H9 (cell line): ENCODE results near the gene CALM1. TPM values are rescaled to one million over a fixed set of nuclear protein-coding genes. Genes with fewer than 3 reads are reported as not detected.

Source experiments
- DNase-seq: peaks from one replicate; pipeline ENCODE4 v3.0.0-alpha.2; 2017
- H2AFZ ChIP-seq: one replicate; pipeline ENCODE4 v1.6.1; 2013; ENCODE audit warnings: mild to moderate bottlenecking, low read length, control low read depth, moderate library complexity
- H2AK5ac ChIP-seq: 2 replicates; pipeline ENCODE4 v1.6.1; 2013; ENCODE audit warnings: low read length, control low read depth, mixed read lengths; ENCODE audit not compliant: insufficient read length
- H2BK120ac ChIP-seq: one replicate; pipeline ENCODE4 v1.6.1; 2013; ENCODE audit warnings: low read depth, mild to moderate bottlenecking, low read length, control low read depth, inconsistent platforms; ENCODE audit not compliant: poor library complexity, severe bottlenecking
- H2BK12ac ChIP-seq: 2 replicates; pipeline ENCODE4 v1.6.1; 2013; ENCODE audit warnings: low read length, control low read depth, mixed read lengths, low read depth; ENCODE audit not compliant: insufficient read length
- H2BK15ac ChIP-seq: 2 replicates; pipeline ENCODE4 v1.6.1; 2013; ENCODE audit warnings: low read depth, low read length, control low read depth
- H2BK20ac ChIP-seq: one replicate; pipeline ENCODE4 v1.6.1; 2013; ENCODE audit warnings: low read depth, mild to moderate bottlenecking, low read length, control low read depth, inconsistent platforms; ENCODE audit not compliant: poor library complexity, severe bottlenecking
- H2BK5ac ChIP-seq: 2 replicates; pipeline ENCODE4 v1.6.1; 2013; ENCODE audit warnings: low read length, control low read depth, mixed read lengths; ENCODE audit not compliant: insufficient read length
- H3K14ac ChIP-seq: 2 replicates; pipeline ENCODE4 v1.6.1; 2013; ENCODE audit warnings: low read length, control low read depth; ENCODE audit not compliant: insufficient read depth
- H3K18ac ChIP-seq: 2 replicates; pipeline ENCODE4 v1.6.1; 2013; ENCODE audit warnings: low read depth, mild to moderate bottlenecking, mixed read lengths, low read length, control low read depth; ENCODE audit not compliant: insufficient read length
- H3K23ac ChIP-seq: 2 replicates; pipeline ENCODE4 v1.6.1; 2013; ENCODE audit warnings: low read length, control low read depth, mixed read lengths, low read depth; ENCODE audit not compliant: insufficient read length
- H3K23me2 ChIP-seq: 2 replicates; pipeline ENCODE4 v1.6.1; 2013; ENCODE audit warnings: low read depth, mild to moderate bottlenecking, mixed read lengths, low read length, control low read depth; ENCODE audit not compliant: insufficient read length, poor library complexity, severe bottlenecking
- H3K27ac ChIP-seq: 2 replicates; pipeline ENCODE4 v1.5.1; 2013; ENCODE audit warnings: low read length, control low read depth, mixed read lengths, low read depth; ENCODE audit not compliant: insufficient read length
- H3K27me3 ChIP-seq: 2 replicates; pipeline ENCODE4 v1.6.1; 2013; ENCODE audit warnings: low read length, control low read depth, inconsistent platforms; ENCODE audit not compliant: insufficient read depth
- H3K4ac ChIP-seq: 2 replicates; pipeline ENCODE4 v1.6.1; 2013; ENCODE audit warnings: low read depth, mild to moderate bottlenecking, control low read depth, inconsistent platforms, low read length, moderate library complexity
- H3K4me1 ChIP-seq: 2 replicates; pipeline ENCODE4 v1.6.1; 2013; ENCODE audit warnings: low read length, control low read depth, inconsistent platforms; ENCODE audit not compliant: insufficient read depth
- H3K4me2 ChIP-seq: 2 replicates; pipeline ENCODE4 v1.6.1; 2013; ENCODE audit warnings: low read length, control low read depth, mixed read lengths; ENCODE audit not compliant: insufficient read length, insufficient read depth
- H3K56ac ChIP-seq: 2 replicates; pipeline ENCODE4 v1.6.1; 2013; ENCODE audit warnings: low read depth, mild to moderate bottlenecking, mixed read lengths, low read length, control low read depth; ENCODE audit not compliant: insufficient read length
- H3K79me1 ChIP-seq: 2 replicates; pipeline ENCODE4 v1.6.1; 2013; ENCODE audit warnings: low read depth, mild to moderate bottlenecking, moderate library complexity, low read length, control low read depth, inconsistent platforms; ENCODE audit not compliant: insufficient read depth, poor library complexity, severe bottlenecking
- H3K79me2 ChIP-seq: 2 replicates; pipeline ENCODE4 v1.6.1; 2013; ENCODE audit warnings: low read length, control low read depth, inconsistent platforms; ENCODE audit not compliant: insufficient read depth
- H3K9ac ChIP-seq: 2 replicates; pipeline ENCODE4 v1.6.1; 2013; ENCODE audit warnings: low read length, control low read depth, mixed read lengths; ENCODE audit not compliant: insufficient read length; ENCODE audit errors: extremely low read depth
- H3K9me3 ChIP-seq: one replicate; pipeline ENCODE4 v1.6.1; 2013; ENCODE audit warnings: low read depth, low read length, inconsistent platforms; ENCODE audit not compliant: control insufficient read depth
- H3T11ph ChIP-seq: one replicate; pipeline ENCODE4 v1.6.1; 2013; ENCODE audit warnings: mild to moderate bottlenecking, low read length, control low read depth, inconsistent platforms
- H4K20me1 ChIP-seq: one replicate; pipeline ENCODE4 v1.6.1; 2013; ENCODE audit not compliant: control insufficient read depth, insufficient read length, insufficient read depth
- H4K5ac ChIP-seq: 2 replicates; pipeline ENCODE4 v1.6.1; 2013; ENCODE audit warnings: low read depth, mild to moderate bottlenecking, mixed read lengths, low read length, control low read depth; ENCODE audit not compliant: insufficient read length
- H4K8ac ChIP-seq: replicated peaks from 2 replicates; pipeline ENCODE4 v1.6.1; 2013; ENCODE audit warnings: low read length, control low read depth, mixed read lengths, low read depth; ENCODE audit not compliant: insufficient read length
- H4K91ac ChIP-seq: 2 replicates; pipeline ENCODE4 v1.6.1; 2013; ENCODE audit warnings: low read depth, mild to moderate bottlenecking, moderate library complexity, mixed read lengths, low read length, control low read depth; ENCODE audit not compliant: insufficient read length
- H3K27ac Mint-ChIP-seq, 3 experiments: 2 replicates in 2 of 3; 3 replicates in 1 of 3; pipeline ENCODE4 v1.8.0; 2020 to 2021; ENCODE audit warnings: mixed read lengths in 3 of 3, mild to moderate bottlenecking in 1 of 3, moderate library complexity in 1 of 3
- H3K27me3 Mint-ChIP-seq: 2 replicates; pipeline ENCODE4 v1.8.0; 2021; ENCODE audit warnings: low read depth, mild to moderate bottlenecking, moderate library complexity, mixed read lengths
- H3K36me3 Mint-ChIP-seq, 3 experiments: 2 replicates in 2 of 3; 3 replicates in 1 of 3; pipeline ENCODE4 v1.8.0; 2020 to 2021; ENCODE audit warnings: low read depth in 3 of 3, mixed read lengths in 3 of 3; ENCODE audit not compliant: insufficient read depth in 1 of 3
- H3K4me1 Mint-ChIP-seq, 2 experiments: 2 replicates each; pipeline ENCODE4 v1.8.0; 2020; ENCODE audit warnings: mixed read lengths in 2 of 2
- H3K4me3 Mint-ChIP-seq, 2 experiments: 2 replicates in 1 of 2; 3 replicates in 1 of 2; pipeline ENCODE4 v1.8.0; 2020 to 2021; ENCODE audit warnings: mild to moderate bottlenecking in 2 of 2, mixed read lengths in 2 of 2, moderate library complexity in 1 of 2
- H3K9me3 Mint-ChIP-seq, 2 experiments: 2 replicates in 1 of 2; 3 replicates in 1 of 2; pipeline ENCODE4 v1.8.0; 2020; ENCODE audit warnings: mild to moderate bottlenecking in 2 of 2, mixed read lengths in 2 of 2, moderate library complexity in 1 of 2
- WGBS: extraction: QIAGEN DNeasy Blood & Tissue Kit; methylation state at CpG from one replicate; pipeline ENCODE4 v1.1.7; 2013; ENCODE audit warnings: missing lambda C conversion rate, low lambda C conversion rate, mixed read lengths; ENCODE audit not compliant: insufficient read length; ENCODE audit errors: extremely low coverage; 5-methylcytosine and 5-hydroxymethylcytosine counted together
- total RNA-seq: library from RNA; stranded (reverse); gene quantifications from 2 replicates; pipeline ENCODE4 v1.2.1, GENCODE V29; 2021
- TF ChIP-seq, protein P1 (sequence below): fragments of 200-600 bp; sonication (generic); conservative IDR thresholded peaks from 3 replicates; pipeline ENCODE4 v1.8.0; 2021; ENCODE audit warnings: antibody characterized with exemption, mild to moderate bottlenecking

The CALM1 gene
- total RNA-seq, 1 experiment from 2014 or later: 354 TPM

DNA sequence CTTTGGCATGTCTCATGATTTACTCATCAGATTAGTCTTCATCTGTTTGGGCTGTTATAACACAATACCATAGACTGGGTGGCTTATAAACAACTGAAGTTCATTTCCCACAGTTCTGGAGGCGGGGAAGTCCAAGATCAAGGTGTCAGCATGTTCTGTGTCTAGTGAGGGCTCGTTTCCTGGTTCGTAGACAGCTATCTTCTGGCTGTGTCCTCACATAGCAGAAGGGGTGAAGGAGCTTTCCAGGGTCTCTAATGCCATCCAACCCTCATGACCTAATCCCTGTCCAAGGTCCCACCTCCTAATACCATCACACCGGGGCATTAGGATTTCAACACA, 34.3 kb upstream of the CALM1 start:
- no peak overlapping the region for H2BK20ac ChIP-seq
- H3K9ac ChIP-seq: no peak overlapping the region
- no CpG with 5 or more reads among the region's 4 CpGs for WGBS
- no peak overlapping the region for H2BK120ac ChIP-seq
- no peaks in the 10 kb centered on the region for H4K20me1 ChIP-seq
- H3K23ac ChIP-seq: no peak overlapping the region
- H2BK5ac ChIP-seq: no peak overlapping the region
- no peak overlapping the region for H2BK15ac ChIP-seq
- H3K79me2 ChIP-seq: no peaks in the 10 kb centered on the region
- no peaks in the 10 kb centered on the region for H3K27me3 ChIP-seq
- no peak overlapping the region for H2AFZ ChIP-seq
- H3K14ac ChIP-seq: no peak overlapping the region
- no peak overlapping the region for H3K27ac ChIP-seq
- H3K4me1 ChIP-seq: no peaks in the 10 kb centered on the region
- no peak overlapping the region for H3K18ac ChIP-seq
- no peak overlapping the region for H4K5ac ChIP-seq
- H3K36me3 Mint-ChIP-seq: no peaks in the 10 kb centered on the region
- TF ChIP-seq, protein P1, sequence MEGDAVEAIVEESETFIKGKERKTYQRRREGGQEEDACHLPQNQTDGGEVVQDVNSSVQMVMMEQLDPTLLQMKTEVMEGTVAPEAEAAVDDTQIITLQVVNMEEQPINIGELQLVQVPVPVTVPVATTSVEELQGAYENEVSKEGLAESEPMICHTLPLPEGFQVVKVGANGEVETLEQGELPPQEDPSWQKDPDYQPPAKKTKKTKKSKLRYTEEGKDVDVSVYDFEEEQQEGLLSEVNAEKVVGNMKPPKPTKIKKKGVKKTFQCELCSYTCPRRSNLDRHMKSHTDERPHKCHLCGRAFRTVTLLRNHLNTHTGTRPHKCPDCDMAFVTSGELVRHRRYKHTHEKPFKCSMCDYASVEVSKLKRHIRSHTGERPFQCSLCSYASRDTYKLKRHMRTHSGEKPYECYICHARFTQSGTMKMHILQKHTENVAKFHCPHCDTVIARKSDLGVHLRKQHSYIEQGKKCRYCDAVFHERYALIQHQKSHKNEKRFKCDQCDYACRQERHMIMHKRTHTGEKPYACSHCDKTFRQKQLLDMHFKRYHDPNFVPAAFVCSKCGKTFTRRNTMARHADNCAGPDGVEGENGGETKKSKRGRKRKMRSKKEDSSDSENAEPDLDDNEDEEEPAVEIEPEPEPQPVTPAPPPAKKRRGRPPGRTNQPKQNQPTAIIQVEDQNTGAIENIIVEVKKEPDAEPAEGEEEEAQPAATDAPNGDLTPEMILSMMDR: no peak
- 0 out of 4 replicates have a peak, but pooled peaks cover 0 to 2% of the 10 kb centered on the region in 2 experiments for H3K4me1 Mint-ChIP-seq
- no peak overlapping the region for H3K4me3 Mint-ChIP-seq
- no peaks in the 10 kb centered on the region for H3K79me1 ChIP-seq
- no peak overlapping the region for H2AK5ac ChIP-seq
- H3K4me2 ChIP-seq: no peak overlapping the region
- no peak overlapping the region for H3T11ph ChIP-seq
- H3K56ac ChIP-seq: no peak overlapping the region
- H3K27ac Mint-ChIP-seq: no peak overlapping the region
- no peak overlapping the region for H4K91ac ChIP-seq
- H2BK12ac ChIP-seq: no peak overlapping the region
- no peak overlapping the region for H3K4ac ChIP-seq
- no peak for DNase-seq
- no peak overlapping the region for H4K8ac ChIP-seq
- H3K27me3 Mint-ChIP-seq: peaks cover 6% of the 10 kb centered on the region; the same call in 1 of the 2 replicates
- H3K9me3 ChIP-seq: no peaks in the 10 kb centered on the region
- H3K23me2 ChIP-seq: no peaks in the 10 kb centered on the region
- H3K9me3 Mint-ChIP-seq: no peaks in the 10 kb centered on the region
